Fibroblast of peridontal ligament (primary cell): ENCODE results near the gene CDC42EP3.

Experiments
- DNase-seq: peaks from one replicate; pipeline ENCODE4 v3.0.0-alpha.2; 2010; ENCODE audit errors: extremely low read depth

The CDC42EP3 gene

DNA sequence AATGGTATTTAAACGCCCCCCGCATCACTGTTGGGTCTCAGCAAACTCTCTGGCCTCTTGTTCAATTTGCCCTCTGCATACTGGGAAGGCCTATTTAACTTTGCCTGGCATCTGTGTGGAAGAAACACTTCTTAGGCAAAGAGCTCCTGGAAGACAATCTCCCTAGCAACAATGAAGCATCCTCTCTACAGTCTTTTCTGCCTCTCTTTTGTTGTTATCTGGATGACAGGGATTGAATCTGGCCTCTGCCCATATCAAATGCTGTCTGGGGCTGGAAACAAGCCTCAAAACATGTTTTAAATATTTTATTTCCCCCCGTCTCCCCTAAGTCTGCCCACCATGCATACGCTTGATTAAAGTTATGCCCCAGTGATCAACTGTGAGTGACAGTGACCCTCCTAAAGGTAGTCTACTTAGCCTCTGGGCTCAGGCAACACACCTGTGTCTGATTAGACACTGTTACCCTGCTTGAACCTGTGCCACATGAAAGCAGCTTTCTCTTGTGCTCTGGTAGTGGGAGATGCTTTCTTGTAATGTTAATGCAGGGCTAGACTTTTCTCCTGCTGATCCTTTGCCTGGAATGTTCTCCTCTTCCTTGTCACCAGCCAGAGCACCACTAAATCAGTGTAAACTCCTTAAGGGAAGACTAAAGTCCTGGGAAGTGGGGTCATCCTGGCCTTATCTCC lies 34.9 kb downstream of the CDC42EP3 start:
- no peak for DNase-seq

DNA sequence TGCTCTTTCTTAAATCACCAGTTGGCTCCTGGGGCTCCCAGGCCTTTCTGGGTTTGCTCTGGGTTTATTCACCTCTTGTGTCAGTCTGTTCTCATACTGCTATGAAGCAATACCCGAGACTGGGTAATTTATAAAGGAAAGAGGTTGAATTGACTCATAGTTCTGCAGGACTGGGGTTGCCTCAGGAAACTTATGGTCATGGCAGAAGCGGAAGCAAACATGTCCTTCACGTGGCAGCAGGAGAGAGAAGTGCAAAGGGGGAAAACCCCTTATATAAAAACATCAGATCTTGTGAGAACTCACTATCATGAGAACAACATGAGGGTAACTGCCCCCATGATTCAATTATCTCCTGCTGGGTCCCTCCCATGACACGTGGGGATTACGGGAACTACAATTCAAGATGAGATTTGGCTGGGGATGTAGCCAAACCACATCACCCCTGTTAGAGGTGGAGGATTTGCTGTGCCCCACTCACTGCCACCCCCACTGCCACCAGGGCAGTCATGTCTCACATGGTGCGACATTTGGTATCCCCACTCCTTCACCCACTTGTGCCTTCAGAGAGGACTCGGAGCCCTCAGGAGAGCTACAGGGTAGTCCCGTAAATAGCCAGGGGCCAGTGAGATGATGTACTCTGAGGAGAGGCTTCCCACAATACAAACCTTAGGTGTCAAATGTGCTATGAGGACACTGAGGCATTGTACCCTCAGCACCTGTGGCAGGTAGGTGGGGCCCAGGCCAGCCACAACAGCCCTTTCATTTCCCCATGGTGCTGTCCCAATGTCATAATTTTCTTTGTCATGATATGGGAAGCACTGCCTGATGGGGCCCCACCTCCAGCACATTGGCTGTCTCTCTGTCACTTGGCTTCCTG lies 35.7 kb downstream of the CDC42EP3 start:
- DNase-seq = peak; percentile 81

- no peak for DNase-seq
Measured at GRCh38 chr2:37634914-37635503, 36.4 kb downstream of the CDC42EP3 start.

GRCh38 chr2:37633845-37634244 lies 37.6 kb downstream of the CDC42EP3 start:
- DNase-seq = no peak

DNA sequence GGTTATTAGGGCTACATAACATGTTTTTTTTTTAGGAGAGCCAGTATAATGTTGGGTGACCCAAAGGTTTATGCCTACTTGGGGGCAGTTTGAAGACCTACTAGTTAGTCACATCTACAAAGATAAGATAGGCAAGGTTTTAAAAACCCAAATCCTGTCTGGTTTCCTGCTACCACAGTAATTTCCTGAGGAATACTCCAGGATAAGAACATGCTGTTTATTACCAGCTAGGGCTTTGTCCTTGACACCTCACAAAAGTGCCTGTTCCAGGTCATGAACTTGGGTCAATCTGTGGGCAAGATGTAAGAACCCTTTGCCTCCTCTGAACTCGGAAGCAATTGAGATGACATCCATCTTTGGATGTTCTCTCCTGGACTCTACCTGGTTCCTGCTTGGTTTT lies 38.2 kb downstream of the CDC42EP3 start:
- no peak for DNase-seq

DNA sequence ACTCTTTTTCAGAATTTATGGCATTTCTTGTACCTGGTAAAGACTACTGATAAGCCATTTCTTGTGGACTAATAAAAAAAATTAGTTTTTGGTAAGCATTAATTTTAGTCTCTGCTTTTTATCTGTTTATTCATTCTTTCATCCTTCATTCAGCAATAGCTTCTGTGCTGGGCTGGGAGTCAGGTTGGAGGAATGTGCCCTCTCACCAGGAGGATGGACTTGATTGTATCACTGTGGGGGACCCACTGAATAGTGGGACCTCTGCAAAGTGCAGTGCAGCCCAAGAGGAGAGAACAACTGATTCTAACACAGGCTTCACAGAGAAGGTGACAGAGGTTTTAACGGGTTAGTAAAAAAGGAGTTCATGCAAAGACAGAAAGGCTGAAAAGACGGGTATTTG lies 39.1 kb downstream of the CDC42EP3 start:
- no peak for DNase-seq

DNA sequence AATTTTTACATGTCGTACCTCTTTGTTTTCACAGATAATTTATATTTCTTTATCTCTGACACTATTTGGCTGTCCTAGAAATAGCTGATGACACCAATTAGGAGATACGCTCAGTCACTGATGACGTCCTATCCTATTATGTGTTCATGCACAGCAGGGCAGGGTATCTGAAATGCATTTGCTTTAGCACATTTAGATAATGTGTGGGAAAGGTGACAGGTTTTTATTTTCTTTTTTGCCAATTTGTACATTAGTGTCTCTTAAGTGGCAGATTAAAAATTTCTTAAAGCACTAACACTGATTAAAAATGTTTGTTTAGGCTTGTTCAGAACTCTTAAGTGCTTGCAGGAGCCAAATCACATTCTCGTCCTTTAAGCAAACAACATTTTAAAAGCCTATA lies 39.7 kb downstream of the CDC42EP3 start:
- no peak for DNase-seq

DNA sequence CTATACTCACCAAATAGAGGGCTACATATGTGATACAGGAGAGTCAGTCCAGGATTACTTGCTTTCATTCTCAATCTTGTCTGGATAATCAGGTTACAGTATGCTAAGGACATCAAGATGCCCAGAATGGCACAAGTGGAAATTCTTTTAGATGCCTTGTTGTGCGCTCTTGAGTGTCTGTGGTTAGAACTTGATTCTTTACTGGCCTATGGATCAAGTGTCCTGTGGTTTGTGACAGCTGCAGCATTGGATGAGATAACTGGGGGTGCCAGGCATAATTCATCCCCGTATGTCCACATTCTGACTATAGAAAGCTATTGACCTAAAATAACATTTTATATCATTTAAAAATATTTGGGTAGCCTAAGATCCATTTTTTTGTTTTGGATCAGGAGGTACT lies 40.1 kb downstream of the CDC42EP3 start:
- DNase-seq = no peak

GRCh38 chr2:37630776-37631175 lies 40.7 kb downstream of the CDC42EP3 start:
- DNase-seq = no peak

DNA sequence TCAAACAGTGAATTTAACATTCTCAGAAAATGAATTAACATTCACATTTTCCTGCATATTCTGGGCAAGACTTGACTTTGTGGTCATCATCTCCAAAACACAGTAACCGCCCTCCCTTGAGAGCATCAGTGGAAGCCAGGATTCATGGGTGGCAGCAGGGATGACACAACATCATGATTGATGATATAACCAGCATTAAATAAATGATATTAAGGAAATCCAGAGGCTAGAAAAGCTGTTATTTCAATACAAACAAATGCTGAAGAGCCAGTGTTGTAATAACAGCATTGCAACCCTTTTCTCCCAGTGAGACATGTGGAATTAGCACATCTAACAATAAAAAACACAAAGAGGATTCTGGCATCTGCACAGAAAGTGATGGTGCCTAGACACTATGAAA lies 41.1 kb downstream of the CDC42EP3 start:
- DNase-seq = peak; percentile 79

DNA sequence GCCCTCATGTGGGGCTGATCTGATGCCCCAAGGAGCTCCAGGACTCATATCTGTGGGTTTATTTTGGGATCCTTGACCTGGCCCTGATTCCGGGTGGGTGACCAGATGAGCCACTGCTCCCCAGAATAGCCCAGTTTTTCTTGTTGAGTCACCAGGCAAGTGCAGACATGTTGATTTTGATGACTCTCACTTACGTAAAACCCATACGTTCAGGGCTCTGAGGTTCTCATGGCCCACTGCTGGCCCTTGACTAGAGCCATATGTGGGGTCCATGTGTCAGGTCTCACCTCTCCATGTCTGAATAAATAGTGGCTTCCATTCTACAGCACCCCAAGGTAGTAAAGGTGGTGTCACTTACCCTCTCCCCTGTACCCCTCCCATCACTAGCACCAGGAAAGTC lies 41.9 kb downstream of the CDC42EP3 start:
- peak; percentile 73 for DNase-seq

GRCh38 chr2:37627710-37628109 lies 43.7 kb downstream of the CDC42EP3 start:
- DNase-seq = peak; percentile 84

DNA sequence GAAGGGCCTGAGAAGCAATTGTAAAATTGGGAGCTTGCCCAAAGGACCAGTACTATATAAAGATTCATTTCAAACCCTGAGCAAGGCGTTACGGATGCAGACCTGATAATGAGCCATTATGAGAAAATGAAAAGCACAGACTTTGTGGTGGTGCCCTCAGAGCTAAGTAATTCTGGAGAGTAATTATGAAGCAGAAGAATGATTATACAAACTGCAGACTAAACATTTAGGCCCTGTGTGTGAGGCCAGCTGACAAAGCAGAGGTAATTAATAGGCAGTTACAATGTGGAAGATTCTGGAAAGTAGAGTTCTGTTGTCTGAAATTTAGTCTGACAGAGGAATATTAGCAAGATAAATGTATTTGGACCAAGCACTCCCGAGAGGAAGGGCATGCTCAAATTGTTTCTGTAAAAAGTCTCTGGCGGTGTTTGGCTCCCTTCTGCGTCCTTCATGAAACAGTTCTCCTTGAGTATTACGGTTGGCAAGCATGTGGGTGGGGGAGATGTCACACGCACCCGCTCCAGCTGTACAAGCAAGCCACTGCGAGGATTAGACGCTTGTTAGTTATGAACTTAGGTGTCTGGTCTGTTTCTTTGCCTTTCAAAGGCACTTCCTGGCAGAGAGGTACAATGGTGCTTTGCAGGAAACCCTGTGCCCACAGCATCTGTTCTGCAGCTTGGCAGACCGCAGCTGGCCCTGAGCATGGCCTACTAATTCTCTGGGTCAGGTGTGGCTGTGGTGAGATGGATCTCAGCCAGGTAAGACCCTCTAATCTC lies 45.5 kb downstream of the CDC42EP3 start:
- DNase-seq = no peak

DNA sequence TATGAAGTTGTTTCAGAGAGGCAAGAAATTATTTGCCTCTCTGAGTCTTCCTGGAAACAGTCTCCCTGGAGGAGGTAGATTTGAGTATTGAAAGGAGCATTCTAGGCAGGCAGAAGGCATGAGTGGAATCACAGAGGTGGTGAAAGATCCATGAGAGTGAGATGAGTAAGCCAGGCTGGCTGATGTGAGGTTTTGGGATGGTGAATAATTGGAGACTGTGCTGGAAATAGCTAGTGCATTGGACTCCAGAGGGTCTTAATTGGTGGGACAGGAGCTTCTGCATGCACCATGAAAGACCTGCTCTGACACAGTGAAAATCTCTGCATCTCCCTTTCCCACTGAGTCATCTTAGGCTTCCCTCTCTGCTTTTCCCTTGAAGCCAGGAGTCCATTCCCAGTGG lies 46.3 kb downstream of the CDC42EP3 start:
- DNase-seq = peak; percentile 73

DNA sequence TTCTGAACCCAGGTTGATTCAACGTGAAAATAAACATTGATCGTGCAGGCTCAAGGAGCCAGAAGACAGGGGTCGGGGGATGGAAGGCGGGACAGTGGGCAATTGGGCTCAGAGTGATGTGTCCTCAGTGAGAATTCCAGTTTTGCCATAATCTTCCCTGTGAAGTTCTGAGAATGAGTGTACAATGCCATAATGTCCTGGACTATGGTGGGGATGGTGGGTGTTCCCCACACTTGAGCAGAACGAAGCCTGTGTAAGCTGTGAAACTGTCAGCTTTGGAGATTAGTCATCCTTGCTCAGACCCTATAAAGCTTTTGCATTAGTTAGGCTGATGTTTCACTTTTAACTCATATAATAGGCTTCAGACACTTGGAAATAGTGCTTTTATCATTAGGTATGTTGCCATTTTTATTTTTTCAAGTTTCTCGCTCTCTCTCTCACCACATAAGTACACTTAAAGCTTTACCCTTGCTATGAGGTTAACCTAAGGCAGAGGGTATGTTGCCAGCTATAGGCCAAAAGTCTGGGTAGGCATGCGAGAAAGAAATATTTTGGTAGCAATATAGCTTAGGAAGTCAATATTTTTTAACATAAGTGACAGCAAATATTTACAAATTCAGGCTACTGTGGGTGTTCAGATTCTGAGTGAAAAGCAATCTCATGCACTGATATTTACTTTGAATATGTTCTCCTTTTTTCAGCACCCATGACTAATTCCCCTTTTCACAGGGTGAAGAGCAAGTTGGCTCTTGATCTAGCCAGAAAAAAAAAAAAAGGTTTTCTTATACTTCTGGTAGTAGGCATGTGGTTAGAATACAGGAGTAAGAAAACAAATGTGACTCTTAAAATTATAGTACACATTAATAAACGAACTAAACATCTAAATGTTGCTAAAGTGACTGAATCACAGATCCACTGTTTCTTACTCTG lies 47.2 kb downstream of the CDC42EP3 start:
- peak; percentile 50 for DNase-seq

GRCh38 chr2:37623406-37623805 lies 48.0 kb downstream of the CDC42EP3 start:
- DNase-seq = no peak

DNA sequence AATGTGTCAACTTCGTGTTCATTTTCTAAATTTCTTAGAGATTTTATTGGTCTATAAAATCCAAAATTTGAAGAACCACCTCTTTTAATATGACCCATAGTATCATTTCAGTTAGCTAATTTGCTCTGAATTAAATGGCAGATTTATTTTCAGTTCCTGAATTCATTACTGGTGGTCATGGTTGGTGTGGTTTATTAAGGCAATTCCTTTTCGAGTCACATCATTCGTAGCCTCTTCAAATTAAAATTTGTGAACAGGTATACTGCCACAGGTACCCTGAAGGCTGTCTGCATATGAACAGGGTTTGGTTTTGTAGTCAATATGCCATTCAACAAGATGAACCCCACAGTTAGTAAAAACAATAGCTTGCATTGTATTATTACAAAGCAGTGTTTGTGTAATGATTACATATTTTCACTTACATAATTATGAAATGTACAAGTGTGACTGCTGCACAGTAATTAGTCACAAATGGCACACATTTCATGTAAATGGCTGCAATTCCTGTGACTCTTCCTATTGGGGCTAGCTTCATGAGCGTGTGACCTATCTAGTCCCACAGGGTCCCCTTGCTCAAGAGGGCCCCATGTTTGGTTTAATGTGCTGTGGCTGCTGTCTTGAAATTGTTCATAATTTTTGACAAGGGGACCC lies 48.9 kb downstream of the CDC42EP3 start:
- DNase-seq = no peak

DNA sequence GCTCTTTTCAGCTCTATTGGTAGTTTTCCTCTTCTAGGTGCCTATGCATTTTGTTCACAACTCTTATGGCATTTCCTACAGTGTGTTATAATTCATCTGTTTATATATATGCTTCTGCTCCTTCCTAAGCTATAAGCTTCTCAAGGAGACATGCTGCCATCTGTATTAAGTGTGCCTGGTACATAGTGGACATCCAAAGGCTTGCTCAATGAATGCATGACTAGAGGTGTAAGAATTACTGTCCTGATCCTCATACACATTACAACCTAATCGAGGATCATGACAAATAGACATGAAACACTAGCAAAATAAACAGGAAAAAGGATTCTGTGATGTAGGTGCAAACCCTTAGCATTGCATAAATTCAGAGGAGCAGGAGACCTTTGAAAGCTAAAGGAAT lies 50.2 kb downstream of the CDC42EP3 start:
- no peak for DNase-seq

DNA sequence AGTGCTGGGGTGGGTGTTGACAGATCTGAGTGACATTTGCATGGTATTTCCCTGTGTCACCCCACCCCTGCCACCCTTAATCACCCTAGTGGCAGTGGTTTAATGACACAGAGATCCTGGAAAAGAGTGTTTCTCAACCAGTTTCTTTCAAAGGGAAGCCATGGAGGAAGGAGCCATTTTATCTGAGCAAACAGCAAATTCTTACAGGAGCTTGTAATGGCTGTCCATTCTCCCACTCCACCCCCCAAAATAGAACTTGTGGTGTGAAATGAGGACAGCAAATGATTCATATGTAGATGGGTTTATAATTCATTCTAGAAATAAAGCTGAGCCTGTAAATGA lies 51.5 kb downstream of the CDC42EP3 start:
- DNase-seq = no peak

DNA sequence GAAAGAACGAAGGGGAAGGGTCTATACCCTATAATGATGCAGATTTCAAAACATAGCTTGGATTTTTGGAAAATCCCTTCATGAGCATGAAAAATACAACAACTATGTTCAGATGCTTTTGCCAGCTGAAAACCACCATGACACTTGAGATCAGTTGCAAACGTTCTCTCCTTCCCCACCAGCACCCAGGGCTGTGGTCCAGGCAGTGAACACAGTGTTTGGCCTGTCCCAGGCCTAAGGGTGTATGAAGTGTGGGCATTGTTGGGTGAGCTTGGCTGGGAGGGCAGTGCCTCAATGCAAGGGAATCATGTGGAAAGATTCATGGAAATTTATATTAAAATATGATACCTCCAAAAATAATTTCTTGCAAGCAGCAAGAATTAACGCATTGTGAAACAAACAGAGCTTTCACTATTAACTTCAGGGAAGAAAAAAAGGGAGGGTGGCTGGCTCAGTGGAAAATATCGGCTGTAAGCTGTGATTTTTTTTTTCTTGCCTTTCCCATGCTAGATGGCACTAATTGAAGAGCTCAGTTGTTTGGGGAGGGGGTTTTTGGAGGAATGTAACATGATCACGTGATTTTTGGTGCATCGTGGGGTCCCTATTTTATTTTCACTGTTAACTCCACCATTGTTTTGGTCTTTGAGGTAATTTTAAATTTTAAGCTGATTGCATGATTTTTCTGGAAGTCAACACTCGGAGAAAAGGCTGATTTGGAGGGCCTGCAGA lies 52.0 kb downstream of the CDC42EP3 start:
- DNase-seq = peak; percentile 51
